Measurements from ENCODE around the gene CGB7. TPM values are rescaled to one million over a fixed set of nuclear protein-coding genes. Genes with fewer than 3 reads are reported as not detected.

The CGB7 gene
- total RNA-seq, 4 donors from 2014 or later, result not detected

GRCh38 chr19:49014123-49014869 is 43.3 kb downstream of the CGB7 start:
- H3K27me3 ChIP-seq, result no peaks in the 10 kb centered on the region
- intact Hi-C loops (cut with DNase I; ENCODE audit: low total_unique reads), result no loop called here
- no peak for DNase-seq
- peaks cover 0 to 7% of the 10 kb centered on the region in 2 donors for H3K4me1 ChIP-seq
- no peaks in the 10 kb centered on the region for H3K9me3 ChIP-seq
- TF ChIP-seq CTCF (IDR thresholded peaks at IDR 0.05) (no peak), POLR2A (IDR thresholded peaks at IDR 0.05) (no peak)
- no peaks in the 10 kb centered on the region for H3K36me3 ChIP-seq
- H3K27ac ChIP-seq, result no peak overlapping the region
- no peak overlapping the region for H3K4me3 ChIP-seq

- TF ChIP-seq CTCF (IDR thresholded peaks at IDR 0.05) (no peak), POLR2A (IDR thresholded peaks at IDR 0.05) (no peak)
- H3K9me3 ChIP-seq, result no peaks in the 10 kb centered on the region
- no peaks in the 10 kb centered on the region for H3K27me3 ChIP-seq
- DNase-seq, result no peak
- no peaks in the 10 kb centered on the region for H3K4me1 ChIP-seq
- H3K4me3 ChIP-seq, result no peak overlapping the region
- H3K36me3 ChIP-seq, result no peaks in the 10 kb centered on the region
- H3K27ac ChIP-seq, result no peak overlapping the region
- intact Hi-C loops (cut with DNase I; ENCODE audit: low total_unique reads), result no loop called here
These were observed 46.4 kb downstream of the CGB7 start for GRCh38 chr19:49011194-49011593.

- no peaks in the 10 kb centered on the region for H3K27me3 ChIP-seq
- no peaks in the 10 kb centered on the region for H3K9me3 ChIP-seq
- TF ChIP-seq POLR2A (IDR thresholded peaks at IDR 0.05), result no peak
- no peak for TF ChIP-seq CTCF (IDR thresholded peaks at IDR 0.05)
- no peak overlapping the region for H3K27ac ChIP-seq
- no peak overlapping the region for H3K4me3 ChIP-seq
- DNase-seq, result no peak
- no peaks in the 10 kb centered on the region for H3K4me1 ChIP-seq
- intact Hi-C loops (cut with DNase I; ENCODE audit: low total_unique reads), result no loop called here
- H3K36me3 ChIP-seq, result no peaks in the 10 kb centered on the region
These were observed 47.1 kb downstream of the CGB7 start for GRCh38 chr19:49010453-49010852.

- Histone ChIP-seq H3K4me1 (no peaks in the 10 kb centered on the region), H3K9me3 (no peaks in the 10 kb centered on the region), H3K4me3 (no peak overlapping the region), H3K36me3 (no peaks in the 10 kb centered on the region), H3K27me3 (no peaks in the 10 kb centered on the region), H3K27ac (no peak overlapping the region)
- TF ChIP-seq CTCF (IDR thresholded peaks at IDR 0.05) (no peak), POLR2A (IDR thresholded peaks at IDR 0.05) (no peak)
- DNase-seq, result no peak
- intact Hi-C loops (cut with DNase I; ENCODE audit: low total_unique reads), result no loop called here
These were observed 47.7 kb downstream of the CGB7 start for GRCh38 chr19:49009828-49010227.

- Histone ChIP-seq H3K36me3 (no peaks in the 10 kb centered on the region), H3K9me3 (no peaks in the 10 kb centered on the region), H3K4me1 (no peaks in the 10 kb centered on the region), H3K27ac (no peak overlapping the region), H3K4me3 (no peak overlapping the region), H3K27me3 (no peaks in the 10 kb centered on the region)
- TF ChIP-seq POLR2A (IDR thresholded peaks at IDR 0.05) (no peak), CTCF (IDR thresholded peaks at IDR 0.05) (no peak)
- no peak for DNase-seq
- intact Hi-C loops (cut with DNase I; ENCODE audit: low total_unique reads), result no loop called here
These were observed 50.6 kb downstream of the CGB7 start for GRCh38 chr19:49006905-49007304.
